AG04450 (cell line): ENCODE data around the gene MDM2. TPM values are rescaled to one million over a fixed set of nuclear protein-coding genes. Genes with fewer than 3 reads are reported as not detected.

Source experiments
- CTCF ChIA-PET: fragments of 300-600, 350-600 bp; formaldehyde crosslinking; extraction: SDS; loops from one replicate; lab custom pipeline; 2022; ENCODE audit warnings: antibody characterized with exemption, inconsistent platforms; lab: Charles Lee
- POLR2A ChIA-PET: fragments of 350-600 bp; formaldehyde crosslinking; extraction: SDS; loops from one replicate; lab custom pipeline; 2021; ENCODE audit warnings: antibody characterized with exemption, inconsistent platforms; lab: Yijun Ruan, JAX
- DNase-seq: peaks from one replicate; pipeline ENCODE4 v3.0.0-alpha.2; 2011; ENCODE audit warnings: low read depth, low spot score
- H3K27ac ChIP-seq: one replicate; pipeline ENCODE4 v1.5.1; 2012; ENCODE audit warnings: low read depth, low read length, control low read depth
- H3K27me3 ChIP-seq: one replicate; pipeline ENCODE4 v1.6.0; 2012; ENCODE audit warnings: low read length; ENCODE audit not compliant: control insufficient read depth, insufficient read depth
- H3K4me3 ChIP-seq: 2 replicates; pipeline ENCODE4 v1.5.1; 2011; ENCODE audit warnings: mild to moderate bottlenecking, low read depth, low read length, control low read depth
- H3K9me3 ChIP-seq: 2 replicates; pipeline ENCODE4 v1.5.1; 2012; ENCODE audit warnings: low read length; ENCODE audit not compliant: control insufficient read depth, insufficient read depth
- CTCF ChIP-seq: IDR thresholded peaks from 2 replicates; pipeline ENCODE4 v1.5.1; 2011; ENCODE audit warnings: low read depth, low read length, control low read depth, inconsistent platforms
- polyA plus RNA-seq: library from polyadenylated mRNA; depleted of rRNA; stranded (reverse); fragments of >200 nt; gene quantifications from 2 replicates; pipeline ENCODE4 v1.2.3, GENCODE V29; 2011

Gene MDM2
- polyA plus RNA-seq, 1 experiment: 82.2 TPM

GRCh38 chr12:68775121-68775630 is 32.8 kb upstream of the MDM2 start:
- no peak for TF ChIP-seq CTCF
- POLR2A ChIA-PET: no interaction called here
- CTCF ChIA-PET: no interaction called here
- H3K27me3 ChIP-seq: no peaks in the 10 kb centered on the region
- DNase-seq: no peak
- H3K4me3 ChIP-seq: no peak overlapping the region
- no peak overlapping the region for H3K27ac ChIP-seq
- no peaks in the 10 kb centered on the region for H3K9me3 ChIP-seq

- no peak overlapping the region for H3K4me3 ChIP-seq
- H3K27ac ChIP-seq: no peak overlapping the region
- CTCF ChIA-PET: no interaction called here
- no peaks in the 10 kb centered on the region for H3K27me3 ChIP-seq
- POLR2A ChIA-PET: no interaction called here
- no peak for TF ChIP-seq CTCF
- no peak for DNase-seq
- no peaks in the 10 kb centered on the region for H3K9me3 ChIP-seq
Measured at GRCh38 chr12:68776976-68777610, 30.9 kb upstream of the MDM2 start.

- no peak for TF ChIP-seq CTCF
- no peaks in the 10 kb centered on the region for H3K9me3 ChIP-seq
- ChIA-PET POLR2A (no interaction called here), CTCF (no interaction called here)
- DNase-seq: no peak
- H3K27me3 ChIP-seq: no peaks in the 10 kb centered on the region
- no peak overlapping the region for H3K4me3 ChIP-seq
- no peak overlapping the region for H3K27ac ChIP-seq
Measured at GRCh38 chr12:68779280-68779679, 28.7 kb upstream of the MDM2 start.

GRCh38 chr12:68780731-68781130 is 27.2 kb upstream of the MDM2 start:
- ChIA-PET POLR2A (no interaction called here), CTCF (interaction anchor here (0.7 kb wide), 1 partner anchor 33 kb away, joined by 3 read pairs; no protein-coding TSS in a partner anchor)
- Histone ChIP-seq H3K27ac (no peak overlapping the region), H3K9me3 (no peaks in the 10 kb centered on the region), H3K4me3 (no peak overlapping the region), H3K27me3 (no peaks in the 10 kb centered on the region)
- TF ChIP-seq CTCF: no peak
- no peak for DNase-seq

GRCh38 chr12:68781728-68782127 is 26.2 kb upstream of the MDM2 start:
- H3K27me3 ChIP-seq: no peaks in the 10 kb centered on the region
- no peak for TF ChIP-seq CTCF
- CTCF ChIA-PET: interaction anchor here (0.9 kb wide), 1 partner anchor 8 kb away, joined by 3 read pairs; no protein-coding TSS in a partner anchor
- H3K9me3 ChIP-seq: no peaks in the 10 kb centered on the region
- no peak overlapping the region for H3K4me3 ChIP-seq
- POLR2A ChIA-PET: no interaction called here
- H3K27ac ChIP-seq: no peak overlapping the region
- no peak for DNase-seq
